ENCODE data around the gene TBC1D2B.
"Not testable (repeated sequence)": the region's sequence is repeated elsewhere in the genome, so short reads cannot be mapped to it uniquely, and the experiment has no call there.

Gene TBC1D2B

GRCh38 chr15:77991029-77991406 lies 86.5 kb downstream of the TBC1D2B start:
- no peaks in the 10 kb centered on the region; the same call in 1 of the 2 replicates for H3K36me3 ChIP-seq (ENCODE audit: control insufficient read depth, insufficient read depth, low read length)
- TF ChIP-seq CTCF (IDR thresholded peaks at IDR 0.05; ENCODE audit: insufficient read depth, low read length, poor library complexity, severe bottlenecking) = no peak
- H3K27me3 ChIP-seq (replicated peaks; ENCODE audit: control insufficient read depth, insufficient read depth, low read length) = no peaks in the 10 kb centered on the region
- H3K4me3 ChIP-seq (replicated peaks; ENCODE audit: low read depth, low read length) = no peak overlapping the region
- no peak for DNase-seq (ENCODE audit: extremely low read depth, insufficient read length)

- no peak for TF ChIP-seq CTCF (IDR thresholded peaks at IDR 0.05; ENCODE audit: insufficient read depth, low read length, poor library complexity, severe bottlenecking)
- Histone ChIP-seq H3K36me3 (ENCODE audit: control insufficient read depth, insufficient read depth, low read length) (no peaks in the 10 kb centered on the region; the same call in 1 of the 2 replicates), H3K27me3 (replicated peaks; ENCODE audit: control insufficient read depth, insufficient read depth, low read length) (no peaks in the 10 kb centered on the region), H3K4me3 (replicated peaks; ENCODE audit: low read depth, low read length) (no peak overlapping the region)
- DNase-seq (ENCODE audit: extremely low read depth, insufficient read length) = no peak
These were observed 88.0 kb downstream of the TBC1D2B start for GRCh38 chr15:77989296-77990143.

- no peak for TF ChIP-seq CTCF (IDR thresholded peaks at IDR 0.05; ENCODE audit: insufficient read depth, low read length, poor library complexity, severe bottlenecking)
- DNase-seq (ENCODE audit: extremely low read depth, insufficient read length) = no peak
- Histone ChIP-seq H3K4me3 (replicated peaks; ENCODE audit: low read depth, low read length) (no peak overlapping the region), H3K36me3 (ENCODE audit: control insufficient read depth, insufficient read depth, low read length) (no peaks in the 10 kb centered on the region; the same call in 1 of the 2 replicates), H3K27me3 (replicated peaks; ENCODE audit: control insufficient read depth, insufficient read depth, low read length) (no peaks in the 10 kb centered on the region; the same call in 1 of the 2 replicates)
These were observed 88.9 kb downstream of the TBC1D2B start for GRCh38 chr15:77988347-77989295.

GRCh38 chr15:77987765-77988136 lies 89.8 kb downstream of the TBC1D2B start:
- not testable (repeated sequence) for H3K36me3 ChIP-seq (ENCODE audit: control insufficient read depth, insufficient read depth, low read length); H3K27me3 ChIP-seq (replicated peaks; ENCODE audit: control insufficient read depth, insufficient read depth, low read length); H3K4me3 ChIP-seq (replicated peaks; ENCODE audit: low read depth, low read length); DNase-seq (ENCODE audit: extremely low read depth, insufficient read length)

- no peak for DNase-seq (ENCODE audit: extremely low read depth, insufficient read length)
- TF ChIP-seq CTCF (IDR thresholded peaks at IDR 0.05; ENCODE audit: insufficient read depth, low read length, poor library complexity, severe bottlenecking) = no peak
- Histone ChIP-seq H3K36me3 (ENCODE audit: control insufficient read depth, insufficient read depth, low read length) (no peaks in the 10 kb centered on the region), H3K4me3 (replicated peaks; ENCODE audit: low read depth, low read length) (no peak overlapping the region), H3K27me3 (replicated peaks; ENCODE audit: control insufficient read depth, insufficient read depth, low read length) (no peaks in the 10 kb centered on the region; the same call in 1 of the 2 replicates)
These were observed 90.4 kb downstream of the TBC1D2B start for GRCh38 chr15:77986891-77987764.
